Neural progenitor cell (in vitro differentiated cells): ENCODE data around the gene CDH23. TPM values are rescaled to one million over a fixed set of nuclear protein-coding genes. Genes with fewer than 3 reads are reported as not detected.

Experiments
- DNase-seq: peaks from one replicate; pipeline ENCODE4 v3.0.0-alpha.2; 2016; ENCODE audit warnings: low spot score
- H2AFZ ChIP-seq: fragments of 200-600 bp; sonication (generic); replicated peaks from 2 replicates; pipeline ENCODE4 v1.6.1; 2016; ENCODE audit warnings: antibody characterized with exemption
- H3F3A ChIP-seq: fragments of 200-600 bp; sonication (generic); 2 replicates; pipeline ENCODE4 v1.6.1; 2016; ENCODE audit warnings: antibody characterized with exemption, low read depth
- H3K27ac ChIP-seq: fragments of 200-600 bp; sonication (generic); 2 replicates; pipeline ENCODE4 v1.5.1; 2016; ENCODE audit warnings: mild to moderate bottlenecking
- H3K27me3 ChIP-seq: fragments of 200-600 bp; sonication (generic); 2 replicates; pipeline ENCODE4 v1.6.1; 2016; ENCODE audit warnings: mild to moderate bottlenecking, moderate library complexity
- H3K36me3 ChIP-seq: fragments of 200-600 bp; sonication (generic); 2 replicates; pipeline ENCODE4 v1.5.1; 2016
- H3K4me1 ChIP-seq: fragments of 200-600 bp; sonication (generic); 2 replicates; pipeline ENCODE4 v1.6.1; 2016; ENCODE audit warnings: mixed run types
- H3K4me2 ChIP-seq: fragments of 200-600 bp; sonication (generic); 2 replicates; pipeline ENCODE4 v1.6.1; 2016
- H3K4me3 ChIP-seq: fragments of 200-600 bp; sonication (generic); 2 replicates; pipeline ENCODE4 v1.5.1; 2016
- H3K79me2 ChIP-seq: fragments of 200-600 bp; sonication (generic); 2 replicates; pipeline ENCODE4 v1.6.1; 2016; ENCODE audit warnings: low read depth
- H3K9ac ChIP-seq: fragments of 200-600 bp; sonication (generic); 2 replicates; pipeline ENCODE4 v1.6.1; 2016
- H3K9me3 ChIP-seq: fragments of 200-600 bp; sonication (generic); 2 replicates; pipeline ENCODE4 v1.5.1; 2016; ENCODE audit warnings: low read depth
- H4K20me1 ChIP-seq: fragments of 200-600 bp; sonication (generic); 2 replicates; pipeline ENCODE4 v1.6.1; 2016; ENCODE audit warnings: low read depth
- H3K27ac Mint-ChIP-seq: 3 replicates; pipeline ENCODE4 v1.8.0; 2021; ENCODE audit warnings: mixed read lengths
- H3K27me3 Mint-ChIP-seq: 2 replicates; pipeline ENCODE4 v1.8.0; 2022; ENCODE audit warnings: low read depth, mild to moderate bottlenecking, inconsistent platforms, moderate library complexity, mixed read lengths; ENCODE audit not compliant: insufficient read depth
- H3K36me3 Mint-ChIP-seq: 3 replicates; pipeline ENCODE4 v1.8.0; 2021; ENCODE audit warnings: mixed read lengths
- H3K4me1 Mint-ChIP-seq: 3 replicates; pipeline ENCODE4 v1.8.0; 2021; ENCODE audit warnings: mixed read lengths
- H3K4me3 Mint-ChIP-seq: 3 replicates; pipeline ENCODE4 v1.8.0; 2021; ENCODE audit warnings: mild to moderate bottlenecking, moderate library complexity, mixed read lengths
- H3K9me3 Mint-ChIP-seq: 3 replicates; pipeline ENCODE4 v1.8.0; 2020; ENCODE audit warnings: mixed read lengths
- EZH2 ChIP-seq: fragments of 200-600 bp; sonication (generic); IDR thresholded peaks from 2 replicates; pipeline ENCODE4 v1.6.1; 2017; ENCODE audit warnings: antibody characterized with exemption, mild to moderate bottlenecking, moderate library complexity
- EZH2phosphoT487 ChIP-seq: fragments of 200-600 bp; sonication (generic); IDR thresholded peaks from 2 replicates; pipeline ENCODE4 v1.6.1; 2017; ENCODE audit warnings: antibody characterized with exemption
- total RNA-seq: library from RNA; depleted of rRNA; stranded (reverse); fragments of >200 nt; gene quantifications from 2 replicates; pipeline ENCODE4 v1.2.3, GENCODE V29; 2015; ENCODE audit warnings: low replicate concordance
- TF ChIP-seq, protein P1 (sequence below): fragments of 200-600 bp; sonication (generic); IDR thresholded peaks from 2 replicates; pipeline ENCODE4 v1.5.1; 2017; ENCODE audit warnings: antibody characterized with exemption, mild to moderate bottlenecking

Gene CDH23
- total RNA-seq, 1 donor from 2014 or later: 5.9 TPM

DNA sequence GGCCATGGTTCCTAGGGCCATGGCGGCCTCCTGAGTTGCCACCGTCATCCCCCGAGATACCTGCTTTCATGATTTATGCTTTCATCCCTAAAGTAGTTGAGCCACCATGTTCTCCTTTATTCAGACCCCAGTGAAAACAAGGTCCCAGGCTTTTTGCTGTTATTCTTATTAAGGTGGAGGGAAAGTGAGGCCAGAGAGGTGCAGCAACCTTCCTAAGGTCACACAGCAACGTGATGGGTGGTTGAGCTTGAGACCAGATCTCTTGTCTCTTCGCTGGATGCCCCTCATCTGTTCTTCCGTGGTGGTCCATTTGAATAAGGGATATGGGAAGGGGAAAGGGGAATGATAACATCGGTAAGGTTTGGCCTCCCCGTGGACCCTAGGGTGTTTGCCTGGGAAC lies 180.6 kb downstream of the CDH23 start:
- Histone ChIP-seq H3K4me3 (no peak overlapping the region), H3K27me3 (no peaks in the 10 kb centered on the region), H2AFZ (no peak overlapping the region), H3K27ac (no peak overlapping the region), H3K4me1 (peaks cover 35% of the 10 kb centered on the region), H4K20me1 (no peaks in the 10 kb centered on the region), H3K9ac (no peak overlapping the region), H3K79me2 (no peaks in the 10 kb centered on the region), H3K9me3 (no peaks in the 10 kb centered on the region), H3K4me2 (no peak overlapping the region), H3F3A (peaks cover 7% of the 10 kb centered on the region), H3K36me3 (no peaks in the 10 kb centered on the region)
- DNase-seq: no peak
- Mint-ChIP-seq H3K9me3 (no peaks in the 10 kb centered on the region), H3K36me3 (no peaks in the 10 kb centered on the region), H3K27me3 (peaks cover 17% of the 10 kb centered on the region), H3K4me1 (peaks cover 32% of the 10 kb centered on the region), H3K4me3 (no peak overlapping the region), H3K27ac (no peak overlapping the region)
- TF ChIP-seq EZH2phosphoT487: no peak
- TF ChIP-seq, protein P1, sequence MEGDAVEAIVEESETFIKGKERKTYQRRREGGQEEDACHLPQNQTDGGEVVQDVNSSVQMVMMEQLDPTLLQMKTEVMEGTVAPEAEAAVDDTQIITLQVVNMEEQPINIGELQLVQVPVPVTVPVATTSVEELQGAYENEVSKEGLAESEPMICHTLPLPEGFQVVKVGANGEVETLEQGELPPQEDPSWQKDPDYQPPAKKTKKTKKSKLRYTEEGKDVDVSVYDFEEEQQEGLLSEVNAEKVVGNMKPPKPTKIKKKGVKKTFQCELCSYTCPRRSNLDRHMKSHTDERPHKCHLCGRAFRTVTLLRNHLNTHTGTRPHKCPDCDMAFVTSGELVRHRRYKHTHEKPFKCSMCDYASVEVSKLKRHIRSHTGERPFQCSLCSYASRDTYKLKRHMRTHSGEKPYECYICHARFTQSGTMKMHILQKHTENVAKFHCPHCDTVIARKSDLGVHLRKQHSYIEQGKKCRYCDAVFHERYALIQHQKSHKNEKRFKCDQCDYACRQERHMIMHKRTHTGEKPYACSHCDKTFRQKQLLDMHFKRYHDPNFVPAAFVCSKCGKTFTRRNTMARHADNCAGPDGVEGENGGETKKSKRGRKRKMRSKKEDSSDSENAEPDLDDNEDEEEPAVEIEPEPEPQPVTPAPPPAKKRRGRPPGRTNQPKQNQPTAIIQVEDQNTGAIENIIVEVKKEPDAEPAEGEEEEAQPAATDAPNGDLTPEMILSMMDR: no peak
- TF ChIP-seq EZH2: no peak

- Histone ChIP-seq H3K4me1 (peaks cover 35% of the 10 kb centered on the region), H2AFZ (no peak overlapping the region), H3K27me3 (no peaks in the 10 kb centered on the region), H3K4me2 (no peak overlapping the region), H3K9me3 (no peaks in the 10 kb centered on the region), H3K79me2 (no peaks in the 10 kb centered on the region), H3K9ac (no peak overlapping the region), H3F3A (peaks cover 7% of the 10 kb centered on the region), H3K4me3 (no peak overlapping the region), H3K27ac (no peak overlapping the region), H4K20me1 (no peaks in the 10 kb centered on the region), H3K36me3 (no peaks in the 10 kb centered on the region)
- no peak for DNase-seq
- H3K27ac Mint-ChIP-seq: no peak overlapping the region
- peaks cover 15% of the 10 kb centered on the region for H3K27me3 Mint-ChIP-seq
- TF ChIP-seq EZH2: no peak
- TF ChIP-seq, protein P1: no peak
- TF ChIP-seq EZH2phosphoT487: no peak
- peaks cover 32% of the 10 kb centered on the region for H3K4me1 Mint-ChIP-seq
- no peaks in the 10 kb centered on the region for H3K9me3 Mint-ChIP-seq
- no peaks in the 10 kb centered on the region for H3K36me3 Mint-ChIP-seq
- no peak overlapping the region for H3K4me3 Mint-ChIP-seq
These were observed 181.3 kb downstream of the CDH23 start for GRCh38 chr10:71578069-71578468.

GRCh38 chr10:71579668-71580067 lies 182.9 kb downstream of the CDH23 start:
- TF ChIP-seq, protein P1: no peak
- TF ChIP-seq EZH2phosphoT487: no peak
- TF ChIP-seq EZH2: no peak
- no peaks in the 10 kb centered on the region for H3K9me3 Mint-ChIP-seq
- H3K4me1 Mint-ChIP-seq: peaks cover 21% of the 10 kb centered on the region
- no peak for DNase-seq
- Histone ChIP-seq H3F3A (no peaks in the 10 kb centered on the region), H3K27ac (no peak overlapping the region), H3K4me3 (no peak overlapping the region), H3K9ac (no peak overlapping the region), H3K27me3 (no peaks in the 10 kb centered on the region), H4K20me1 (no peaks in the 10 kb centered on the region), H2AFZ (no peak overlapping the region), H3K4me1 (peaks cover 21% of the 10 kb centered on the region), H3K9me3 (no peaks in the 10 kb centered on the region), H3K4me2 (no peak overlapping the region), H3K36me3 (no peaks in the 10 kb centered on the region), H3K79me2 (no peaks in the 10 kb centered on the region)
- peaks cover 6% of the 10 kb centered on the region for H3K27me3 Mint-ChIP-seq
- no peak overlapping the region for H3K4me3 Mint-ChIP-seq
- H3K36me3 Mint-ChIP-seq: no peaks in the 10 kb centered on the region
- no peak overlapping the region for H3K27ac Mint-ChIP-seq
